Activated naive CD4-positive, alpha-beta T cell treated with anti-CD3 and anti-CD28 coated beads for 36 hours (primary cell): ENCODE measurements around the gene GIMAP5. TPM values are rescaled to one million over a fixed set of nuclear protein-coding genes. Genes with fewer than 3 reads are reported as not detected.

Experiments
- CTCF ChIA-PET: fragments of 350-600 bp; sonication (Branson Sonifier 250); formaldehyde crosslinking; loops from one replicate; lab custom pipeline; 2021; ENCODE audit warnings: antibody characterized with exemption; lab: Charles Lee
- DNase-seq: peaks from one replicate; pipeline ENCODE4 v3.0.0-alpha.2; 2020
- H3K27ac Mint-ChIP-seq: one replicate; pipeline ENCODE4 v1.8.0; 2021; ENCODE audit warnings: mild to moderate bottlenecking, mixed read lengths
- H3K27me3 Mint-ChIP-seq: one replicate; pipeline ENCODE4 v1.8.0; 2021; ENCODE audit warnings: low read depth, mixed read lengths
- H3K36me3 Mint-ChIP-seq: one replicate; pipeline ENCODE4 v1.8.0; 2021; ENCODE audit warnings: low read depth, mixed read lengths
- H3K4me1 Mint-ChIP-seq: one replicate; pipeline ENCODE4 v1.8.0; 2021; ENCODE audit warnings: low read depth, mixed read lengths
- H3K4me3 Mint-ChIP-seq: one replicate; pipeline ENCODE4 v1.8.0; 2021; ENCODE audit warnings: mild to moderate bottlenecking, moderate library complexity, mixed read lengths
- H3K9me3 Mint-ChIP-seq: one replicate; pipeline ENCODE4 v1.8.0; 2021; ENCODE audit warnings: mixed read lengths
- intact Hi-C: fragments of 100-400 bp; cut with micrococcal nuclease; formaldehyde crosslinking; loops from one replicate; pipeline ENCODE4 v1.15.1; 2023
- total RNA-seq, 2 experiments: library from RNA; stranded (reverse); gene quantifications; one replicate each; pipeline ENCODE4 v1.2.3, GENCODE V29; 2021

Gene GIMAP5
- total RNA-seq, 2 experiments from 2014 or later = 32.1 to 32.3 TPM

- peaks cover 75% of the 10 kb centered on the region for H3K4me1 Mint-ChIP-seq
- peaks cover 3% of the 10 kb centered on the region for H3K9me3 Mint-ChIP-seq
- CTCF ChIA-PET = interaction anchor here (0.6 to 1.6 kb wide), 3 partner anchors 12 to 271 kb away, joined by 3 read pairs; no protein-coding TSS in a partner anchor
- H3K27ac Mint-ChIP-seq = peak overlapping the region; percentile 92
- no peak for DNase-seq
- H3K27me3 Mint-ChIP-seq = no peaks in the 10 kb centered on the region
- peaks cover 72% of the 10 kb centered on the region for H3K36me3 Mint-ChIP-seq
- intact Hi-C loops = loop anchor here (5.0 kb wide), 1 partner anchor 88 kb away; the partner anchor contains the start of gene GIMAP6
- no peak overlapping the region for H3K4me3 Mint-ChIP-seq
Observed at GRCh38 chr7:150719960-150720891, 17.0 kb upstream of the GIMAP5 start.

- peaks cover 14% of the 10 kb centered on the region for H3K9me3 Mint-ChIP-seq
- peaks cover 72% of the 10 kb centered on the region for H3K4me1 Mint-ChIP-seq
- no peak overlapping the region for H3K4me3 Mint-ChIP-seq
- peak overlapping the region; percentile 37 for H3K27ac Mint-ChIP-seq
- CTCF ChIA-PET = interaction anchor here (1.6 to 2.1 kb wide), 2 partner anchors 11 to 34 kb away, joined by 3 to 4 read pairs; no protein-coding TSS in a partner anchor
- peaks cover 79% of the 10 kb centered on the region for H3K36me3 Mint-ChIP-seq
- no peak for DNase-seq
- H3K27me3 Mint-ChIP-seq = no peaks in the 10 kb centered on the region
- intact Hi-C loops = no loop called here
Observed at GRCh38 chr7:150721970-150722373, 15.2 kb upstream of the GIMAP5 start.

- peaks cover 19% of the 10 kb centered on the region for H3K9me3 Mint-ChIP-seq
- peaks cover 80% of the 10 kb centered on the region for H3K36me3 Mint-ChIP-seq
- no peak overlapping the region for H3K4me3 Mint-ChIP-seq
- CTCF ChIA-PET = interaction anchor here (0.8 to 2.1 kb wide), 3 partner anchors 13 to 34 kb away, joined by 3 to 5 read pairs (median 4); no protein-coding TSS in a partner anchor
- H3K27me3 Mint-ChIP-seq = no peaks in the 10 kb centered on the region
- peak overlapping the region; percentile 37 for H3K27ac Mint-ChIP-seq
- DNase-seq = no peak
- intact Hi-C loops = no loop called here
- peaks cover 74% of the 10 kb centered on the region for H3K4me1 Mint-ChIP-seq
Observed at GRCh38 chr7:150722431-150722931, 14.7 kb upstream of the GIMAP5 start.

- Mint-ChIP-seq H3K27me3 (no peaks in the 10 kb centered on the region), H3K4me3 (no peak overlapping the region), H3K36me3 (peaks cover 84% of the 10 kb centered on the region), H3K9me3 (peaks cover 29% of the 10 kb centered on the region), H3K27ac (peak overlapping the region; percentile 33), H3K4me1 (peaks cover 77% of the 10 kb centered on the region)
- no peak for DNase-seq
- intact Hi-C loops = no loop called here
- CTCF ChIA-PET = interaction anchor here (1.0 to 2.1 kb wide), 3 partner anchors 12 to 272 kb away, joined by 3 to 5 read pairs (median 4); no protein-coding TSS in a partner anchor
Observed at GRCh38 chr7:150723467-150723866, 13.8 kb upstream of the GIMAP5 start.

- H3K27ac Mint-ChIP-seq = peak overlapping the region; percentile 37
- H3K4me1 Mint-ChIP-seq = peaks cover 67% of the 10 kb centered on the region
- intact Hi-C loops = no loop called here
- peaks cover 50% of the 10 kb centered on the region for H3K36me3 Mint-ChIP-seq
- CTCF ChIA-PET = interaction anchor here (0.8 to 1.4 kb wide), 3 partner anchors 10 to 278 kb away, joined by 3 to 8 read pairs (median 5); partner anchors contain the start of gene GIMAP1
- no peaks in the 10 kb centered on the region for H3K27me3 Mint-ChIP-seq
- no peak overlapping the region for H3K4me3 Mint-ChIP-seq
- peaks cover 32% of the 10 kb centered on the region for H3K9me3 Mint-ChIP-seq
- DNase-seq = no peak
Observed at GRCh38 chr7:150727381-150727780, 9.8 kb upstream of the GIMAP5 start.

- Mint-ChIP-seq H3K9me3 (peaks cover 32% of the 10 kb centered on the region), H3K4me3 (no peak overlapping the region), H3K27ac (peak overlapping the region; percentile 31), H3K36me3 (peaks cover 45% of the 10 kb centered on the region), H3K27me3 (no peaks in the 10 kb centered on the region), H3K4me1 (peaks cover 67% of the 10 kb centered on the region)
- CTCF ChIA-PET = interaction anchor here (0.9 to 1.4 kb wide), 2 partner anchors 11 to 12 kb away, joined by 3 to 8 read pairs; partner anchors contain the start of gene GIMAP1
- intact Hi-C loops = no loop called here
- DNase-seq = no peak
Observed at GRCh38 chr7:150728011-150728410, 9.2 kb upstream of the GIMAP5 start.

GRCh38 chr7:150728609-150729008 is 8.6 kb upstream of the GIMAP5 start:
- intact Hi-C loops = no loop called here
- Mint-ChIP-seq H3K27me3 (no peaks in the 10 kb centered on the region), H3K4me3 (no peak overlapping the region), H3K9me3 (peaks cover 32% of the 10 kb centered on the region), H3K4me1 (peaks cover 67% of the 10 kb centered on the region), H3K36me3 (peaks cover 39% of the 10 kb centered on the region), H3K27ac (peak overlapping the region; percentile 43)
- CTCF ChIA-PET = interaction anchor here (0.6 to 2.8 kb wide), 2 partner anchors 12 to 27 kb away, joined by 3 to 22 read pairs; partner anchors contain the start of gene GIMAP1
- no peak for DNase-seq

- Mint-ChIP-seq H3K36me3 (peaks cover 18% of the 10 kb centered on the region), H3K4me3 (peak overlapping the region; percentile 22), H3K4me1 (peaks cover 87% of the 10 kb centered on the region), H3K27me3 (no peaks in the 10 kb centered on the region), H3K9me3 (peaks cover 19% of the 10 kb centered on the region), H3K27ac (peak overlapping the region; percentile 95)
- CTCF ChIA-PET = interaction anchor here (0.9 to 2.4 kb wide), 6 partner anchors 9 to 283 kb away, joined by 3 to 25 read pairs (median 7); partner anchors contain the start of gene GIMAP1
- intact Hi-C loops = loop anchor here (1.0 to 2.0 kb wide), 3 partner anchors 16 to 164 kb away; partner anchors contain the start of genes GIMAP1 and GIMAP2
- DNase-seq = peak; percentile 63
Observed at GRCh38 chr7:150731916-150732315, 5.3 kb upstream of the GIMAP5 start.

GRCh38 chr7:150732786-150733481 is 4.3 kb upstream of the GIMAP5 start:
- DNase-seq = no peak
- Mint-ChIP-seq H3K4me3 (peak overlapping the region; percentile 43), H3K27ac (peak overlapping the region; percentile 95), H3K4me1 (peaks cover 78% of the 10 kb centered on the region), H3K9me3 (peaks cover 8% of the 10 kb centered on the region), H3K27me3 (no peaks in the 10 kb centered on the region), H3K36me3 (peaks cover 10% of the 10 kb centered on the region)
- CTCF ChIA-PET = interaction anchor here (0.6 to 2.4 kb wide), 11 partner anchors 12 to 284 kb away, joined by 3 to 25 read pairs (median 3); partner anchors contain the start of genes GIMAP1 and GIMAP8
- intact Hi-C loops = loop anchor here (1.0 to 2.0 kb wide), 7 partner anchors 17 to 165 kb away; partner anchors contain the start of genes GIMAP1, GIMAP2 and GIMAP6

- intact Hi-C loops = loop anchor here (1.0 to 2.0 kb wide), 5 partner anchors 21 to 112 kb away; partner anchors contain the start of genes GIMAP2 and GIMAP6
- no peaks in the 10 kb centered on the region for H3K27me3 Mint-ChIP-seq
- peaks cover 9% of the 10 kb centered on the region for H3K36me3 Mint-ChIP-seq
- H3K27ac Mint-ChIP-seq = peak overlapping the region; percentile 95
- CTCF ChIA-PET = interaction anchor here (0.7 to 2.4 kb wide), 6 partner anchors 18 to 284 kb away, joined by 3 to 25 read pairs (median 7); partner anchors contain the start of genes GIMAP1 and GIMAP8
- H3K4me3 Mint-ChIP-seq = peak overlapping the region; percentile 43
- no peak for DNase-seq
- H3K4me1 Mint-ChIP-seq = peaks cover 72% of the 10 kb centered on the region
- H3K9me3 Mint-ChIP-seq = peaks cover 2% of the 10 kb centered on the region
Observed at GRCh38 chr7:150733482-150734095, 3.6 kb upstream of the GIMAP5 start.

GRCh38 chr7:150734254-150734653 is 3.0 kb upstream of the GIMAP5 start:
- Mint-ChIP-seq H3K27ac (peak overlapping the region; percentile 95), H3K36me3 (peaks cover 12% of the 10 kb centered on the region), H3K4me1 (peaks cover 70% of the 10 kb centered on the region), H3K9me3 (no peaks in the 10 kb centered on the region), H3K27me3 (no peaks in the 10 kb centered on the region), H3K4me3 (no peak overlapping the region)
- CTCF ChIA-PET = interaction anchor here (0.9 to 3.2 kb wide), 2 partner anchors 21 to 148 kb away, joined by 3 to 10 read pairs; no protein-coding TSS in a partner anchor
- intact Hi-C loops = no loop called here
- peak; percentile 73 for DNase-seq
